Measurements from ENCODE around the gene CTDSP2. TPM values are rescaled to one million over a fixed set of nuclear protein-coding genes. Genes with fewer than 3 reads are reported as not detected.
A peak's percentile ranks its signal among the peaks of the same experiment; 100 is the strongest.
"Not testable (repeated sequence)": the region's sequence is repeated elsewhere in the genome, so short reads cannot be mapped to it uniquely, and the experiment has no call there.

The CTDSP2 gene
- total RNA-seq, 4 donors from 2014 or later, result 66.0 to 116 (median 83.4) TPM

DNA sequence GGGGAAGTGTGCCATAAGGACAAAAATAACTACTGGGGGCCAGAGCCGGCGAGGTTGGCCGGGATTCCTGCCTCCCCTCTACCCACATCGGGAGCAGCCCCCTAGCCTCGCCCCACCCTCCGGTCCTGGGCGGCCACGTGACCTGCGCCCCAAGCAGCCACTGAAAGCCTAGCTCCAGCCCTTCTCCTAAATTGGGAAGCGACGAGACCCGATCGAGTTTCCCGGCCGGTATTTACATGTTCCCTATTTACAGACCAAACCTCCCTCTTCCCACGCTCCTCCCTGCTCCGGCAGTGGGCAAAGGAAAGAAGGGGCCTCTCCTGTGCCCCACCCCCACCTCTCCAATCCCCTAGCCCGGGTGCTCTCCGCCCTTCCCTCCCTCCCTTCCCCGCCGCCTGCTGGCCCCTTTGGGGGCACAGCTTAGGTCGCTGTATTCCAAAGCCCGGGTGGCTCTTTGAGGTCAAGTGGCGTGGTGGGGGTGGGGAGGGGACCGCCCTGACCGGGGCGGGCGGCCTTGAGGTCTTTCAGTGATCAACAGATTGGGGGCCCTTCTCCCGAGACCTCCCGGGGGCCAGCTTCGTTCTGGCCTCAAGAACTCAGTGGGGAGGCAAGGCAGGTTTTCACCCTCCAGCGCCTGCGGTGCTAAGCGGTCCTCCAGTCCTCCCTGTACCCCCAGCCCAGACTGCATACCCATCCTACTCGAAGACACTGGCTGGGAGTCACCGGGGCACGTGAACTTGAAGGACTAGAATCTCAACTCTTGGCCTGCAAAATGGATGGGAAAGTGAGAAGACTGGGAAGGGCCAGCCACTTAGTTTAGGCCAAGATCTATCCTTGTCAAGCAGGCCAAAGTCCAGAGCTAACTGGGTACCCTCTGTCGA lies 6.3 kb upstream of the CTDSP2 start:
- H3K9me3 ChIP-seq, result no peaks in the 10 kb centered on the region
- peak overlapping the region; percentile 93 to 99 (median 98) for H3K27ac ChIP-seq
- H3K27me3 ChIP-seq, result no peaks in the 10 kb centered on the region
- intact Hi-C loops (cut with DNase I; ENCODE audit: low total_unique reads) (no loop called here), in situ Hi-C loops (cut with MboI; ENCODE audit: low sequenced_read_pairs in 4 of 4) (no loop called here)
- DNase-seq (peak; percentile 81 to 88), ATAC-seq (peak; percentile 72 to 73)
- H3K36me3 ChIP-seq, result no peaks in the 10 kb centered on the region
- H3K4me3 ChIP-seq, result peak overlapping the region; percentile 53 to 65 (median 62)
- TF ChIP-seq, protein P1, sequence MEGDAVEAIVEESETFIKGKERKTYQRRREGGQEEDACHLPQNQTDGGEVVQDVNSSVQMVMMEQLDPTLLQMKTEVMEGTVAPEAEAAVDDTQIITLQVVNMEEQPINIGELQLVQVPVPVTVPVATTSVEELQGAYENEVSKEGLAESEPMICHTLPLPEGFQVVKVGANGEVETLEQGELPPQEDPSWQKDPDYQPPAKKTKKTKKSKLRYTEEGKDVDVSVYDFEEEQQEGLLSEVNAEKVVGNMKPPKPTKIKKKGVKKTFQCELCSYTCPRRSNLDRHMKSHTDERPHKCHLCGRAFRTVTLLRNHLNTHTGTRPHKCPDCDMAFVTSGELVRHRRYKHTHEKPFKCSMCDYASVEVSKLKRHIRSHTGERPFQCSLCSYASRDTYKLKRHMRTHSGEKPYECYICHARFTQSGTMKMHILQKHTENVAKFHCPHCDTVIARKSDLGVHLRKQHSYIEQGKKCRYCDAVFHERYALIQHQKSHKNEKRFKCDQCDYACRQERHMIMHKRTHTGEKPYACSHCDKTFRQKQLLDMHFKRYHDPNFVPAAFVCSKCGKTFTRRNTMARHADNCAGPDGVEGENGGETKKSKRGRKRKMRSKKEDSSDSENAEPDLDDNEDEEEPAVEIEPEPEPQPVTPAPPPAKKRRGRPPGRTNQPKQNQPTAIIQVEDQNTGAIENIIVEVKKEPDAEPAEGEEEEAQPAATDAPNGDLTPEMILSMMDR (IDR thresholded peaks at IDR 0.05 in 4 of 5, conservative IDR thresholded peaks at IDR 0.05 in 1 of 5), result peak in 3 of 5 experiments; percentile 14 to 39 (median 29)
- peak in 1 of 2 donors; percentile 70 for TF ChIP-seq POLR2A (IDR thresholded peaks at IDR 0.05)
- H3K4me1 ChIP-seq, result peaks cover 49 to 56% of the 10 kb centered on the region in 2 donors

DNA sequence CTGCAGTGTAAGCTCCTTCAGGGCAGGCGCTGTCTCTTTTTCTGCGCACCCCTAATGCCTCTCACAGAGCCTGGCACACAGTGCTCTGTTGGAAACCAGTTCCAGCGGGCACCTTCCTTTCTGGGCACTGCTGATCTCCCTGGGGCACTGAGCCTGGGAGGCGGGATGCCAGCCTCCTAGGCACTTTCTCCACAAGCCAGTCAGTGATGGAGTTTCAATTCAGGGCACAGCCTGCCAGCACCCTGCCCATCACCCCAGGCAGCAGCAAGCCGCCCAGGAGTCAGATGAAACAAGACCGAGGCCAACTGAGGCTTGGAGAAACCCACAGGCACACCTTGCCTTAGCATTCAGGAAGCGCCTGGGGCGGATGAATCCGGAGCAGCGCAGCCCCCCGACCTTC lies 5.7 kb upstream of the CTDSP2 start:
- H3K9me3 ChIP-seq, result no peaks in the 10 kb centered on the region
- TF ChIP-seq POLR2A (IDR thresholded peaks at IDR 0.05), result no peak
- TF ChIP-seq, protein P1 (IDR thresholded peaks at IDR 0.05 in 4 of 5, conservative IDR thresholded peaks at IDR 0.05 in 1 of 5), result no peak
- peak overlapping the region; percentile 53 to 65 (median 62) for H3K4me3 ChIP-seq
- H3K27ac ChIP-seq, result peak overlapping the region; percentile 93 to 99 (median 98)
- DNase-seq (peak; percentile 73 to 91), ATAC-seq (peak; percentile 67 to 69)
- intact Hi-C loops (cut with DNase I; ENCODE audit: low total_unique reads) (no loop called here), in situ Hi-C loops (cut with MboI; ENCODE audit: low sequenced_read_pairs in 4 of 4) (no loop called here)
- H3K4me1 ChIP-seq, result peaks cover 55 to 59% of the 10 kb centered on the region in 2 donors
- no peaks in the 10 kb centered on the region for H3K36me3 ChIP-seq
- no peaks in the 10 kb centered on the region for H3K27me3 ChIP-seq

DNA sequence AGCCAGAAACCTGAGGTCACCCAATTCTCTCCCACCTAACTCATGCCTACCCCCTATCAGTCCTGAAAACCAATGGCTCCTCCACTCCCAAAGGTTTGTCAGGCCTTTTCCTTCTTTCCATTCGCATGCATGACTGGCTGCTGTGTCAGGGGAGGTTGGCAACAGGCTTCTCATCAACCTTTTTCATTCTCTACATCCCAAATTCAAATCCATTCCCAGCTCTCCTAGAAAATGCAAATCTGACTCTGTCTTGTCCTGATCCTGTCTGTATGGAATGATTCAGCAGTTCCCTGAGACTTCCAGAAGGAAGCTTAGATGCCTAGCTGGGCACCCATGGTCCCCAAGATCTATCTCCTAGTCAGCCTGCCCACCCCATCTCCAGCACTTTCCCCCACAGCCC lies 5.0 kb upstream of the CTDSP2 start:
- intact Hi-C loops (cut with DNase I; ENCODE audit: low total_unique reads) (no loop called here), in situ Hi-C loops (cut with MboI; ENCODE audit: low sequenced_read_pairs in 4 of 4) (no loop called here)
- H3K9me3 ChIP-seq, result no peaks in the 10 kb centered on the region
- H3K36me3 ChIP-seq, result no peaks in the 10 kb centered on the region
- H3K27me3 ChIP-seq, result no peaks in the 10 kb centered on the region
- H3K4me3 ChIP-seq, result peak overlapping the region in 1 of 4 donors; percentile 53
- TF ChIP-seq, protein P1 (IDR thresholded peaks at IDR 0.05 in 4 of 5, conservative IDR thresholded peaks at IDR 0.05 in 1 of 5), result no peak
- no peak for TF ChIP-seq POLR2A (IDR thresholded peaks at IDR 0.05)
- H3K27ac ChIP-seq, result peak overlapping the region; percentile 93 to 99 (median 98)
- no peak for ATAC-seq
- H3K4me1 ChIP-seq, result peaks cover 57 to 59% of the 10 kb centered on the region in 2 donors
- no peak for DNase-seq

DNA sequence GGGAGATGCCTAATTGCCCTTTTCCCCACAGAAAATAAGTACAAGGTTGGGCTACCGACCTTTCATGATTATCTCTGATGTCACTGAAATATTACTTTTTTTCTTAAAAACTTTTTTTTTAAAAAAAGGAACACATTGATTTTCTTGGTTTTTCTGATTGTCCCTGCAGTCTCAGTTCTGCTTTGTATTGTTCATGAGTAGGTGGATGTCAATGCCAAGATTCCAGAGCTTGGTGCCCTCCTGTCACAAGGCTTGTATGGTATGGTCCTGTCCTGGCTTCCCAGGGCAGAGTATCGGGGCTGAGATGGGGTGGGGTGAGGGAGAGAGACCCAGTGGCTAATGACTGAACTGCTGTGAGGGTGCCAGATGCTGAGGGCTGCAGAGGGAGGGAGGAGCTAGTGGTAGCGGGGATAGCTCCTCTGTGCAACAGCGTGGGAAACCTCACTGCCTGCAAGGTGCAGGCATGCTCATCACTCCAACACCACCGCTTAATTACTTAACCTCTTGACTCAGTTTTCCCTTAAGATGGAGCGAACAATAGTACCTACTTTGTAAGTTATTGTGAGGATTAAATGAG lies 4.4 kb upstream of the CTDSP2 start:
- TF ChIP-seq, protein P1 (IDR thresholded peaks at IDR 0.05 in 4 of 5, conservative IDR thresholded peaks at IDR 0.05 in 1 of 5), result no peak
- TF ChIP-seq POLR2A (IDR thresholded peaks at IDR 0.05), result no peak

DNA sequence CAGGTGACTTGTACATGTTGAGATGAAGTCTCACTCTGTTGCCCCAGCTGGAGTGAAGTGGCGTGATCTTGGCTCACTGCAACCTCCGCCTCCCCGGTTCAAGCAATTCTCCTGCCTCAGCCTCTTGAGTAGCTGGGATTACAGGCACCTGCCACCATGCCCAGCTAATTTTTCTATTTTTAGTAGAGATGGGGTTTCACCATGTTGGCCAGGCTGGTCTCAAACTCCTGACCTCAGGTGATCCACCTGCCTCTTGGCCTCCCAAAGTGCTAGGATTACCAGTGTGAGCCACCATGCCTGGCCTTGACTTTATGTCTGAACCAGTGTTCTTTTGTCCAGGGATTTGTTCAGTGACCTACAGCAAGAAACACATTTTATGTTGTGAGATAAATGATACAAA lies 2.9 kb upstream of the CTDSP2 start:
- H3K36me3 ChIP-seq; H3K4me3 ChIP-seq; ATAC-seq; H3K9me3 ChIP-seq; H3K27me3 ChIP-seq; in situ Hi-C loops (cut with MboI; ENCODE audit: low sequenced_read_pairs in 4 of 4): not testable (repeated sequence)
- H3K27ac ChIP-seq, result peak overlapping the region; percentile 93 to 99 (median 98)
- DNase-seq, result peak; percentile 48 to 78
- intact Hi-C loops (cut with DNase I; ENCODE audit: low total_unique reads), result loop anchor here (5.0 kb wide), 2 partner anchors 327 to 1732 kb away; partner anchors contain the start of genes DDIT3, MBD6, RPL41 and ZC3H10
- H3K4me1 ChIP-seq, result peaks cover 57 to 61% of the 10 kb centered on the region in 2 donors

More for the DNA sequence above, 4.4 kb upstream of the CTDSP2 start:
- no peaks in the 10 kb centered on the region for H3K36me3 ChIP-seq
- H3K4me3 ChIP-seq, result no peak overlapping the region
- no peaks in the 10 kb centered on the region for H3K27me3 ChIP-seq
- intact Hi-C loops (cut with DNase I; ENCODE audit: low total_unique reads) (no loop called here), in situ Hi-C loops (cut with MboI; ENCODE audit: low sequenced_read_pairs in 4 of 4) (no loop called here)
- ATAC-seq (no peak), DNase-seq (no peak)
- peaks cover 57 to 59% of the 10 kb centered on the region in 2 donors for H3K4me1 ChIP-seq
- peak overlapping the region; percentile 93 to 99 (median 98) for H3K27ac ChIP-seq
- H3K9me3 ChIP-seq, result no peaks in the 10 kb centered on the region
